ENCODE results near the gene SGK1.
"Not testable (repeated sequence)": the region's sequence is repeated elsewhere in the genome, so short reads cannot be mapped to it uniquely, and the experiment has no call there.

The SGK1 gene

DNA sequence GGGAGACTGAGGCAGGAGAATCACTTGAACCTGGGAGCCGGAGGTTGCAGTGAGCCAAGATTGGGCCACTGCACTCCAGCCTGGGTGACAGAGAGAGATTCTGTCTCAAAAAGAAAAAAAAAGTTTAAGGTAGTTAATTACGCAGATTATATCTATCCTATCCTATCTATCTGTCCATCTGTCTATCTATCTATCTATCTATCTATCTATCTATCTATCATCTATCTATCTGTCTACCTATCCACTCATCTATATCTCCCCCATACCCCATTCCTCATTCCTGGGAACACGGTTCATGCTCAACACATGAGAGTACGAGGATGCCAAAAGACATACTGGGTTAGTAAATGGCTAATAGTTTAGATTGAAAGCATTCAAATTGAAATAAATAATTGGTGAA, 8.3 kb upstream of the SGK1 start:
- DNase-seq: not testable (repeated sequence)

DNA sequence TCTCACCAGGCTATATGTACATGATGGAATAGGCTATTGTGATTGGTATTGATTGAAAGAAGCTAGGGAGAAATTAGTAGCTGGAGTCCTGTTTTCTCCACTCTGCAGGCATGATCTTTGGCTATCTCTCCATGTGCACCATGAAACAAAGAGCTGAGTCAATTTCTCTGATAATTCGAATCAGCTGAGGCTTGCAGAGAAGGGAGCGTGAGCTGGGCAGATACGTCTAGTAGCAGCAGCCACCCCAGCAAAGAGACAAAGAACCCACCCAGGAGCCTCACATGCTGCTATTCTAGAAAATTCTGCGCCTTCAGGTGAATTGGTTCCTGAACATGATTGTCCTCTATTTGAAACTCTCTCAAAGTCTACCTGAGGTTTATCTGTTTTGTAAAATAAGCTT, 6.9 kb upstream of the SGK1 start:
- no peak for DNase-seq

DNA sequence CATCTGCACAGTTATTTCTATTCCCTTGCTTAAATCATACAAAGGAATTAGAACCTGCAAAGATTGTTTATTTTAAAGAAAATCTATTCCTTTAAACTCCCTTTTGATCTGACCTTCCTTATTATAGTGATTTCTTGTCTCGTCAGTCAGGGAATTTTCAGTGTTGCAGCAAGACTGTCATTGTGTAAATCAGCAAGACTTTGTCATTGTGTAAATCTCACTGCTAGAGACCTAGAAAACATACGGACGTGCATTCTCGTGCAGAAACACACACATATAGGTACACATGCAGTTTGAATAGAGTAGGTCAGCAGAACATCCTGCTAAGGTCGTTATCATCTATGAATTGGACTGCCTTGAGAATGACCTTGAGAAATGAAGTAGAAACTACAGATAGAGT, 6.2 kb upstream of the SGK1 start:
- no peak for DNase-seq

DNA sequence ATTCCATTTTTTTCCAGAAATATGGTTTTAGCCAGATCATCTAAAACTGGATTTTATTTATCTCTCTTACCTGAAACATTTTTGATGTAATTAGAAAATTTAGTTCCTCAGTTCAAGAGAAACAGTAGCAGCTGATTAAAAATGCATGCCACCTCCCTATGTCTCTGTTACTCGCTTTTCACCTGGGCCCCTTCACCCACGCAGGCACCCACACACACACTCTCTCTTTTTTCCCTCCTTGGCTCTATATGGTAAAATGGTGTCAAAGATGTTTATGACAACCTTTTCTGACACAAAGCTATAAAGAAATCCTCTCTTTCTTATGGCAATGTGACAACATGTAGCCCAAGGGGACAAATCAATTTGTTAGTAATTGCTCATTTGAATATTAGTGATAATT, 5.8 kb upstream of the SGK1 start:
- no peak for DNase-seq

DNA sequence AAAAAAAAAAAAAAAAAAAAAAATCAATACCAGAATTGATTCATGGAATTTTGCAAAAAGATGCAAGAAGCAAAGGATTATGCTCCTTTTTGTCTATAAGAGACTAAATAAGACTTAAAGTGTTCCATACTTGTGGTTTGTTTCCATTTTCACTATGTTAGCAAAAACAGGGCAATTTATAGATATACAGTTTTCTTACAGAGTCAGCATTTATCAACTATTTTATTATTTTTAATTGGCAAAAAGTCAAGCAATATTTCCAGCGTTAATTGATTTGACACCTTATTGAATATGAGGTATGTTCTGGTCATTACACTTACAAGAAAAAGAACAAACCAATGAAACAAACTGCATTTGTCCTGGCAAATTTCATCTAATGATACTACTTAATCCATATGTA, 5.4 kb upstream of the SGK1 start:
- DNase-seq: no peak

DNA sequence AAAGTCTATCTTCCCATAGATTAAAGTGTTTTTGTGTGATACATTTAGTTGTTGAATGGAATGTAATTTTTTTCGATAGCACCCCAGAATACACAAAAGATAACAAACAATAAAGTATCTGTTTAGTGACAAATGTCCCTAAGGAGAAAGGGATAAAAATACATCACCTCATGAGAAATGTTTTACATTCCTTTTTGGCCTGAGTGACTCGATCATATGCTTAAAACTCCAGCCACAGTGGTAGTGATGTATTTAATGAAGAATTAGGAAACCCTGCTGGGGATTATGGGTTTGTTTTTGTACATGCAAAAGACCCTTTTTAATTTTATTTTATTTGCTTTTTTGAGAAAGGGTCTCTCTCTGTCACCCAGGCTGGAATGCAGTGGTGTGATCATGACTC, 4.3 kb upstream of the SGK1 start:
- no peak for DNase-seq

DNA sequence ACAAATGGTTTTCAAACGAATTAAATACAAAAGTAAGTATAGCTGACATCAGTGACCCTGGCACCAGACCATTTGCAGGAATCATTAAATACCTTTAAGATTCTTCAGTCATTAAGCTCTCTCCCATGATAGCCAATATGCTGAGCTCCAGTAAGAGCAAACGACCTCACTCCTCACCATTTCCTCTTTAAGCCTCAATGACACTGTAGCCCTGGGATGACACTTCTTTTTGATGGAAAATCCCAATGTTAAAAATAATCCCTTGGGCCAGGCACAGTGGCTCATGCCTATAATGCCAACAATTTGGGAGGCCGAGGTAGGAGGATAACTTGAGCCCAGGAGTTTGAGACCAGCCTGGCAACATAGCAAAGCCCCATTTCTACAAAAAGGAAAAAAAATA, 3.3 kb upstream of the SGK1 start:
- no peak for DNase-seq

DNA sequence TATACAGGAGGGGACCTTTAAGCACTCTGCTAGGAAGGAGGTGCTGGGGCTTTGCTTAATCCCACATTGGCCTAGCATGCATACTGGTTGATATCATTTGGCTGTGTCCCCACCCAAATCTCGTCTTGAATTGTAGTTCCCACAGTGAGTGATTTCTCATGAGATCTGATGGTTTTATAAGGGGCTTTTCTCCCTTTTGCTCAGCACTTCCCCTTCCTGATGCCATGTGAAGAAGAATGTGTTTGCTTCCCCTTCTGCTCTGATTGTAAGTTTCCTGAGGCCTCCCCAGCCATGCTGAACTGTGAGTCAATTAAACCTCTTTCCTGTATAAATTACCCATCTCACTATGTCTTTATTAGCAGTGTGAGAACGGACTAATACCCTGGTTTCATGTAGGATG, 1.8 kb upstream of the SGK1 start:
- not testable (repeated sequence) for DNase-seq

DNA sequence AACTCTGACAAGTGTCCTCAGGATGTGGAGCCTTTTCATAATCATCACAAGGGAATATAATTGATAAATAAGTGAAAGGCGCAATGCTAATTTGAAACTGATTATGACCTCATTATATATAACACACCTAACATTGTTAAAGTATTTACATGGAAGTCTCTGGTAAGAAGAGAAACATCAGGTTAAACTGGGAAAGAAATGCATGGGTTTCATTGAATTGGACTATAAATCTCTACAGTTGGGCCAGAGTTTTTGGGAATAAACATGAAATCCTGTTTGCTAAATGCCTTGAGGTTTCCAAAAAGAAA, 1.0 kb upstream of the SGK1 start:
- DNase-seq: no peak

DNA sequence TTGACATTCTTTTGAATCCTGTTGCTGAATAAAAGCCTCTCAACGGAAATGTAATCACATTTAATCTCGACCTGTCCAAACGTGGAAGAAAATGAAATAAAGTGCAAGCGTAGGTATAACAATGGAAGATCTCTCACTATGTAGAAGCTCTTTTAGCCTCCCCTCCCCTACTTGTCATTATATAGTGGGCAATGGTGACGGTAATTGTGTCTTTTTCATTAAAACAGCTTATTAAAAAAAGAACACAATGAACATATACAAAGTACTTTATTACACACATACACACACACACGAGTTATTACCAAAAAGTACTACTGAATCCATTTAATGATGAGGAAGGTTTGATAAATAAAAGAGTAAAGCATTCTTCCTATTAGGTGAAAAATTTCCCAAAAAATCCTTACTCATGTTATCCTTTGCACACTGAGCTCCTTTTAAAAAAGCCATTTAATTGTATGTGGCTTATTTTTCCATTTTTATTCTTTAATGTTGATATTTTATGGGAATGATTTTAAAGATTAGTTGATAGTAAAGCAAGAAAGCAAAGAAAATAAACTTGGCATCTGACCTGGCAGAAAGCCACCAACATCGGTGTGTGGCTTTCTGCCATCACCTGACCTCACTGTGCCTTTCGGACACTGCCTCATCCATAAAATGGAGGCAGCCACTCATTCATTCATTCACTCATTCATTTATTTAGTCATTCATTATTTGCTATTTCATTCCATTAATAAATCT, 493 bp upstream of the SGK1 start:
- DNase-seq: no peak

DNA sequence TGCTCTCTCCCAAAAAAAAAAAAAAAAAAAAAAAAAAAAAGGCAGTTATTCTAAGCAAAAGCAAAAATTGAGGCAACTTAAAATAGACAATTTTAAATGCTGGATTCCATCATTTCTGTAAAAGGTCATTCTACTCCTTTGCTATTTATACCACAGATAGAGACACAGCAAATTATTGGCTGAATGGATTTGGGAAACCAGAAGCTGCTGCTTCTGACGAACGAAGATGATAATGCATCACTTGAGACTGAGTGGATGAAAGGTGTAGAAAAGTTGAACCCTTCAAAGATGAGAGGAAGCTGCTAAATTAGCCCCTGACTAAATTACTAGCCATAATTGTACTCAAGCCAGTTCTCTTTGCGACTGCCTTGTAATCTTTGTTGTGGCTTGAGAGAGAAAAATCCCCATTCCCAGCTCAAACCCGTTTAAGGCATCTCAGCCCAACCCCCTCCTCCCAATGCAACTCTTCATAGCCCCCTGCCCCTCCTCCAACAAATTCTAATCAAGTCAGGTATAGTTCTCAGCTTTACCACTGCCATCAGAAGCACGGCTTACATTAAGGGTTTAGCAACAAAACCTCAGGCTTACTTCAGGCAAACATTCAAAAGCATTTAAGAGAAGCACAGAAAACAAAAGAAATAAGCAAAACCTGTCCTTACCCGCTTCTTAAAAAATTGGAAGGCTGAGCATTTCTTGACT, 1.0 kb downstream of the SGK1 start:
- no peak for DNase-seq

DNA sequence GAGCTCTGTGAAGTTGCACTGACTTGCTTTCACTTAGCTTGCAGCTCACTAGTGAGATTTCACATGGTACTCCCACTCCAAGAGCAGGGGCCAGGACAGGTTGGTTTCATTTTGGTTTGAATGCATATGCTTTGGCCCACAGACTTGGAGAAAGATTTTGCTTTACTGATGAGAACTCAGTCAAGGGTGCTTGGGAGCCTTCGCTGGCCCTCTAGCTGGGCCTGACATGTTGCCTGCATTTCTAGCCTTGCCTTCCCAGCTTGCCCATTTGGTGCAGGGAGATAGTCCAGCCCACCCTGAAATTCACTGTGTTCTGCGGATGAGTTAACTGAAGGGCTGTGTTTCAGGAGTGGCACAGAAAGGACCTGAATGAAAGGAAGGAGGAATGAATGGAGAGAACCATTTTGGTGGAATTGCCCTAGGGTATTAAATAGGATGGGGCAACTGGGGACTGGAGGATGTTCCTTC, 1.9 kb downstream of the SGK1 start:
- no peak for DNase-seq

DNA sequence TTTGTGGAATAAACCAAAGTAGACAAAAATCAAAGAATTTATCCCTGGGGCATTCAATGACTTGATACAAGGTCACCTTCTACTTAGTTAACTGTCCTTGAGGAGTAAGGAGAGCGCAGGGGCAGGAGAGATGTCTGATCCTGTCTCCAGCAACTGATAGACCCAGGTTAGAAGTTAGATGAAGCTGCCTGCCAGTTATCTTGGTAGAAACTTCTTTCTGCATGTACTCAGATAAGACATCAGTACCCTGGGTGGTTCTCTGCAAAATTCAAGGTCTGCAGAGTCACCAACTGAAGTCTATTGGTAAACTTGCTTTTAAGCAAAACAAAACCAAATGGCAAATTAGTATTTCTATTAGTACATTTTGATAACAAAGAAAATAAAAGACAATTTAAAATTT, 2.7 kb downstream of the SGK1 start:
- no peak for DNase-seq

DNA sequence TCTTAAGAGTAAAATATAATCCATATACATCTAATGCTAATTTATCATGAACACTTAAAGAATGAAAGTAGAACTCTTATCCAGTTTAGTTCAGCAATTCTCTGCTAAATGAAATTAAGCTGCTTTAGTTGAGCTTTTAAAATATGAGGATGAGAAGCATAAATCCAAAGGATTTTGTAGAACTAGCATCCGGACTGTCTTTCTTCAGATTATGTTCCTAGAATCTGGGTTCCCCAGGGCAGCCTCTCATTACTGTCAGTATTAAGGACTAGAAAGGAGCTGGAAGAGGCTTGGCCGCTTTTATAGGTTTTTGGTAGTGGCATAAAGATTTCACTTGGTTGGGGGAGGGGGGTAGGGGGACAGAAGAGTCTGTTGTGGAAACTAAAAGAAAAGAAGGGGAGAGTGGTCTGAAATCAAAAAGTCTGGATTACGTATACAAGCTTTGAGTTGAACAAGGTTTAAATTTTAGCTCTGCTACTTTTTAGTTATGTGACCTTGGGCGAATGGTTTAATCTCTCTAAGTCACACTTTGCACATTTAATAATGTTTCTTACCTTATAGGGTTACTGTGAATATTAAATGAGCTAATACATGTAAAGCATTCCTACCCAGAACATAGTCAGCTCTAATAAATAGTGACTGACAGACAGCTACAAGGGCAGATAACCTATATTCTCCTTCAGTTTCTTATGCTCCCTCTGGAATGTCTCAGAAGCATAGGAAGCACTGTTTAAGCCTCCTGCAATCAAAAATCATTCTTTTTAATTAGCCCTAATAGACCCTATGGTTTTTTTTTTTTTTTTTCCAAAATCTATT, 3.7 kb downstream of the SGK1 start:
- no peak for DNase-seq

DNA sequence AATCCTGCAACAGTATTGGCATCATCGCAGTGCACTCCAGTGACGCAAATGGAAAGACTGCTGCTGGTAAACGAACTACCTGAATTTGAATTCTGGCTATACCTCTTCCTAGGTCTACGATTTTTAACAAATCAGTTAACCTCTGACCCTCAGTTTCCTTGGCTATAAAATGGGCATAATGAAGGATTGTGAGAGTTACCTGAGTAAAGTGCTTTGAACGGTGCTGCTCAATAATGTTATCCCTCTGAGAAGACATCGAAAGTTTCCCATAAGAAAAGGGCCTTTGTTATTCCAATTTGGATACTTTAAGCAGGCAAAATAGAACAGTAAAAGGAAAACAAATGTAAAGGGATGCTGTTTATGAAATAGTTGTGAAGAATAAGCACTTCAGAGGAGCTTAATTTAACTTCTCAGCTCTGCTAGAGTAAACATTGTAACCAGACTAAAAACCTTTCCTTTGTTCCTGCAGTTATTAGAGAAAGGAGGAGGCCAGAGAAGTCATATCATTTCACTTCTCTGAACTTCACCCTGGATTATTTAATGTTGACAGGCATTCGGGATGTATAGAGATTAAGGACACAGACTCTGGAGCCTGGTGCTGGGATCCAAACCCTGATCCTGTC, 5.8 kb downstream of the SGK1 start:
- no peak for DNase-seq

DNA sequence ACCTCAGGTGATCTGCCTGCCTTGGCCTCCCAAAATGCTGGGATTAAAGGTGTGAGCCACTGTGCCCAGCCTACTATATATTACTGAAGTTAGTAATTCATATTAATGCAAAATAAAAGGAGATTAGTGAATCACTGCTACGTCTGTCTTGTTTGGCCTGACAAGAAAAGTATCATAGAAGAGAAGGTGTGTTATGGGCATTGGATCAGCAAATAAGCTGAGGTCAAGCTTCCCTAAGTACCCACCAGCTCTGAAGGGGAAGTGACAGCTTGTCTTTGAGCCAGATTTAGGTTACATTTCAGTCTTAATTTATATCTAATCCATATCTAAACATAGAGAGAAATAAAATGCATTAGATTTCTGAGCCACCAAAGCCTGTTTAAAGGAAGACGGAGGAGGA, 7.1 kb downstream of the SGK1 start:
- no peak for DNase-seq

DNA sequence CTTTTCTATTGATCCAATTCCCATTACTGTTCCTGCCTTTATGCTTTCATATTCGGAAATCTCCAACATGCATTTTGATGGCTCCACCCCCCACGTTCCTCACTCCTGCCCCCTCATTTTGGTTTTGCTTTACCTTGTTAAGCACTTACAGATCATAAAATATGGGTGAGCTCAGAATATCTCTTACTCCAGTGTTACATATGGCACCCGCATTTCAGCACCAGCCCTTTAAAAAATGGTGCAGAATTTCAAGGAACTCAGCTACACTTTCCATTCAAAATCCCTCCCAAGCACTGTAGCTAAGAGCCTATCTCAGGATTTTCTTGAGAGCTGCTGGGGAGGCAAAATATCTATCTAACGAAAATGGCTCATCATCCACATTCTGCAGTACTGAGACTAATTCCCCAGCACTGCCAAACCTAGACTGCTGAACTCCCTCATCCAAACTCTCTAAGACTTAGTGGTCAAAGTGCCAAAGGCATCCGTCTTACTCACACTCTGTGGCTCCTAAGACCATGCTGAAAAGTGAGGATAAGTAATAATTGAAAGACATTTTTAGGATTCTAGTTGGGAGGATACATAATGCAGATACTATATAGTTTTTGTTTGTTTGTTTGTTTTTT, 7.8 kb downstream of the SGK1 start:
- no peak for DNase-seq

DNA sequence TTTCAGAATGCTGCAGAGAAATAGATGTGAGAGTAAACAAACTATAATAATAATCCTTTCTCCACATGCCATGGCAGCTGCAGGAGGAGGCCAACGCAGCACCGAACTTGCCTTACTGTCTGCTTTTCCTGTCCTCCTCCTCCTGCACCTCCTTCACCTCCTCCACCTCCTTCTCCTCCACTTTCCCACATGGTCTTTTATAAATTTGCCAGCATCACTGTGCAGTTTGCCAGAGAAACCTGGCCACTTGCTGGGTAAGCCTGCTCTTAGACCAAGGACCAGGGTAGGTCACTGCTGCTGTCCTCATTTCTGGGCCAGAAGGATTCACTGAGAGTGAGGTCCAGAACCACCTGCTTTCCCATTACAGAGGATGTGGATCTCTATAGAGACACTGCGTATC, 8.7 kb downstream of the SGK1 start:
- no peak for DNase-seq

DNA sequence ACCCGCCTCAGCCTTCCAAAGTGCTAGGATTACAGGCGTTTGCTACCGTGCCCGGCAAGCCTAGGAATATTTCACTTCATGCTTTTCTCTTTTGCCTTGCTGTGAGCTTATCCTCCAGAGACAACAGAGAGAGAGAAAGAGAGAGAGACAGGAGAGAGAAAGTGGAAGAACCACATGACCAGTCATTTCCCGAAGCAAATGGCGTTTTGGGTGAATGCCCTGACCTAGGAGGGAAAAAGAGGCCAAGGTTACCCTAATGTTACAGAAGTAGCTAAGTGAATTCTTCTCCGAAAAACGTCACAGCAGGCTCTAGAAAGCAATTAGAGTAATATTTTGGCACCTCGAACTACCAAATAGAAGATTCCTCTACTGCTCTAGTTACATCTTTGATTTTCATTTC, 9.1 kb downstream of the SGK1 start:
- DNase-seq: no peak

DNA sequence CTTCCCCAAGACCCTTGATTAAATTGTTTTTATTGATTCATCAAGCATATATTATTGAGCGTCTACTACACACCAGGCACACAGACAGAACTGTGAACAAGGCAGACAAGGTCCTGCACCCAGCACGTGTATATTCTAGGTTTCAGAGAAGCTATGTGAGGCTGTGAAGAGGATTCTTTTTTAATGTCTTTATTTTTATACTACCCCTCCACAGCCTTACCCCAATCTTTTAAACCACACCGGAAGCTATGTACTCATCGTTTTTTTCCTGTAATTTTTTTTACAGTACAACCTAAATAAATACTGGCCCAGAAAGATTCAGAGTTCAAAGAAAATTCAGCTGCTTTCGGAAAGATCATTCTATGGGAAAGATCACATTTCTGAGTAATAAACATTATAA, 10.0 kb downstream of the SGK1 start:
- no peak for DNase-seq

DNA sequence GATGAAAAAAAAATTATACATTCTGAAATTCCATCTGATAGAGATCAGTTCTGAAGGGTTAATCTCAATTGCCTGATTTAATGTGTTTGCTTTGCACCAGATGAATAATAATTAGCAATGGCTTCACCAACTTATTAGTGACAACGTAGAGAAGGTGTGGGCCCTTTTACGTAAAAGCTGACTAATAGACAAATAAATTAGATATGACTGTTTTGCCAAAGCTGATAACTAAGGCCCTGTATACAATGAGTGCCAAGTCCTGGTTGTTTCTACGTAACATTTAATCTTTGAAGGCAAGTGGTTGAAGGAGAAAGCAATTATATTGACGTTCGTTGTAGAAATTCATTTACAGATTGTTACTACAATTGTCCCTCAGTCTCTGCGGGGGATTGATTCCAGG, 10.8 kb downstream of the SGK1 start:
- no peak for DNase-seq

DNA sequence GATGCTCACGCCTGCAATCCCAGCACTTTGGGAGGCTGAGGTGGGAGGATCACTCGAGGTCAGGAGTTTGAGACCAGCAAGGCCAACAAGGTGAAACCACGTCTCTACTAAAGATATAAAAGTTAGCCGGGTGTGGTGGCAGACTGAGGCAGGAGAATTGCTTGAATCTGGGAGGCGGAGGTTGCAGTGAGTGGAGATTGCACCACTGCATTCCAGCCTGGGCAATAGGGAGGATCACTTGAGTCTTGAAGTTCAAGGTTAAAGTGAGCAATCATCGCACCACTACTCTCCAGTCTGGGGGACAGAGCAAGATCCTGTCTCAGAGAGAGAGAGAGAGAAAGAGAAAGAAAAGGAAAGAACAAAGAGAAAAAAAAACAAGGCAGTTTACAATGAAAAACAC, 13.5 kb downstream of the SGK1 start:
- not testable (repeated sequence) for DNase-seq

DNA sequence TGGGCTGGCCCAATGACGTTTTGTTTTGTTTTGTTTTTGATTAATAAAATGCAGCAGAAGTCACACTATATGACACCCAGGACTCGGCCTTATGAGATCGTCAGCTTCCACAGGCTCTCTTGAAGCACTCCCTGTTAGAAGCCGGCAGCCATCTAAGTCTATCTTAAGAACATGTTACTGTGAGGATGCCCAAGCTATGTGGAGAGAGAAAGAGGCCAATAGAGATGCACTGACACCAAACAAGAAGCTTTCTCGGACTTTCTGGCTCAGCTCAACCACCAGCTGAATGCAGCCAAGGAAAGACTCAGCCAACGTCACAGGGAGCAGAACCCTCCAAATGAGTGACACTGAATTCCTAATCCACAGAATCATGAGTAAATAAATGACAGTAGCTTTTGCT, 14.0 kb downstream of the SGK1 start:
- DNase-seq: no peak
